K562 (cell line): Measurements from ENCODE around the gene INSL3. TPM values are rescaled to one million over a fixed set of nuclear protein-coding genes. Genes with fewer than 3 reads are reported as not detected.

Experiments
- ATAC-seq: fragments of 200-7000 bp; cut with Tn5 transposase; 3 replicates; pipeline ENCODE4 v1.9.1; 2020; ENCODE audit warnings: moderate library complexity
- BruUV-seq: library from RNA; stranded (reverse); fragments of 400-500 nt; replicated peaks from 2 replicates; lab custom pipeline; 2021; lab: Mats Ljungman, UMichigan
- CTCF ChIA-PET: fragments of 300-600 bp; formaldehyde crosslinking; extraction: SDS; loops from one replicate; lab custom pipeline; 2021; ENCODE audit warnings: low intra/inter-chr PET ratio; lab: Yijun Ruan, JAX
- POLR2A ChIA-PET: fragments of 300-600, 350-650 bp; sonication (Branson Sonifier 250); formaldehyde crosslinking; extraction: SDS; loops from one replicate; lab custom pipeline; 2021; ENCODE audit warnings: antibody characterized with exemption, inconsistent platforms; lab: Yijun Ruan, JAX
- DNase-seq, 4 experiments: peaks; one replicate each; pipeline versions ENCODE4 v3.0.0 to v3.0.0-alpha.2; 2011 to 2018; ENCODE audit warnings: low spot score in 3 of 4, mixed read lengths in 3 of 4; ENCODE audit errors: extremely low read depth in 1 of 4
- FAIRE-seq: peaks from 2 replicates; lab custom pipeline; 2011; peaks lifted over from hg19 to GRCh38; lab: Jason Lieb, UNC
- H2AFZ ChIP-seq: 2 replicates; pipeline ENCODE4 v1.6.0; 2011; ENCODE audit warnings: low read depth, low read length, control low read depth, inconsistent platforms
- H3K27ac ChIP-seq: fragments of 200-600 bp; 3 replicates; pipeline ENCODE4 v1.8.0; 2011; ENCODE audit warnings: low read depth, mild to moderate bottlenecking, control low read depth, inconsistent platforms, low read length, moderate library complexity, mixed read lengths; ENCODE audit errors: extremely low read depth
- H3K27me3 ChIP-seq, 2 experiments: fragments of 300-600 bp in 1 of 2; 2 replicates in 1 of 2; 3 replicates in 1 of 2; pipeline versions ENCODE4 v1.6.0 to v1.8.0; 2011; ENCODE audit warnings: inconsistent platforms in 2 of 2, low read length in 2 of 2, mild to moderate bottlenecking in 1 of 2, mixed read lengths in 1 of 2, moderate library complexity in 1 of 2; ENCODE audit not compliant: control insufficient read depth in 2 of 2, insufficient read depth in 2 of 2
- H3K36me3 ChIP-seq: fragments of 300-600 bp; 3 replicates; pipeline ENCODE4 v1.8.0; 2011; ENCODE audit warnings: mild to moderate bottlenecking, low read length, inconsistent platforms; ENCODE audit not compliant: control insufficient read depth, insufficient read depth
- H3K4me1 ChIP-seq, 2 experiments: fragments of 200-600 bp in 1 of 2; replicated peaks in 1 of 2; 2 replicates in 1 of 2; 3 replicates in 1 of 2; pipeline versions ENCODE4 v1.5.1 to v1.8.0; 2011; ENCODE audit warnings: inconsistent platforms in 2 of 2, low read length in 2 of 2, mild to moderate bottlenecking in 1 of 2, mixed read lengths in 1 of 2, moderate library complexity in 1 of 2; ENCODE audit not compliant: control insufficient read depth in 2 of 2, insufficient read depth in 2 of 2
- H3K4me2 ChIP-seq: 2 replicates; pipeline ENCODE4 v1.6.1; 2011; ENCODE audit warnings: low read length, control low read depth, inconsistent platforms, mixed read lengths; ENCODE audit not compliant: insufficient read depth
- H3K4me3 ChIP-seq: fragments of 200-600 bp; sonication (generic), shearing (Covaris generic); 2 replicates; pipeline ENCODE4 v1.5.1; 2016; ENCODE audit warnings: control low read depth, inconsistent platforms
- H3K79me2 ChIP-seq: fragments of 200-600 bp; 3 replicates; pipeline ENCODE4 v1.8.0; 2011; ENCODE audit warnings: low read length, inconsistent platforms; ENCODE audit not compliant: control insufficient read depth, insufficient read depth
- H3K9ac ChIP-seq, 2 experiments: 2 replicates each; pipeline versions ENCODE4 v1.6.0 to v1.6.1; 2011; ENCODE audit warnings: low read depth in 2 of 2, low read length in 2 of 2, control low read depth in 1 of 2, inconsistent platforms in 1 of 2, mild to moderate bottlenecking in 1 of 2, mixed read lengths in 1 of 2; ENCODE audit not compliant: insufficient read depth in 1 of 2
- H3K9me1 ChIP-seq: one replicate; pipeline ENCODE4 v1.6.0; 2011; ENCODE audit warnings: inconsistent platforms, mild to moderate bottlenecking, low read length, moderate library complexity; ENCODE audit not compliant: control insufficient read depth, insufficient read depth
- H3K9me3 ChIP-seq: replicated peaks from 2 replicates; pipeline ENCODE4 v1.5.1; 2011; ENCODE audit warnings: low read depth, low read length, inconsistent platforms; ENCODE audit not compliant: control insufficient read depth, insufficient read depth
- H4K20me1 ChIP-seq: replicated peaks from 2 replicates; pipeline ENCODE4 v1.6.1; 2011; ENCODE audit warnings: low read length, inconsistent platforms, mixed read lengths; ENCODE audit not compliant: control insufficient read depth, insufficient read depth
- ELF4 ChIP-seq: fragments of 450-650 bp; formaldehyde crosslinking; IDR thresholded peaks from 2 replicates; pipeline ENCODE4 v1.4.0; 2022; ENCODE audit warnings: missing genetic modification characterization
- NR3C1 ChIP-seq: sonication (generic); formaldehyde crosslinking; IDR thresholded peaks from 2 replicates; pipeline ENCODE4 v1.8.1; 2022; ENCODE audit warnings: missing genetic modification reagents
- RERE ChIP-seq: sonication (generic); formaldehyde crosslinking; IDR thresholded peaks from 2 replicates; pipeline ENCODE4 v1.8.0; 2023; ENCODE audit warnings: missing genetic modification reagents, mild to moderate bottlenecking, borderline replicate concordance
- ZNF12 ChIP-seq: sonication (generic); formaldehyde crosslinking; IDR thresholded peaks from 2 replicates; pipeline ENCODE4 v1.4.0; 2020; ENCODE audit warnings: mild to moderate bottlenecking, missing genetic modification reagents
- WGBS: fragments of 100-300 bp; shearing (Covaris generic); methylation state at CpG from one replicate; pipeline ENCODE4 v1.1.6; 2016; ENCODE audit warnings: low coverage, mixed read lengths; ENCODE audit not compliant: insufficient coverage; ENCODE audit errors: missing lambda C conversion rate; 5-methylcytosine and 5-hydroxymethylcytosine counted together
- in situ Hi-C: fragments of 300-500 bp; cut with MboI; formaldehyde crosslinking; loops from 4 replicates; pipeline ENCODE4 v1.15.0; 2018; ENCODE audit warnings: inconsistent platforms, mixed read lengths
- intact Hi-C: fragments of 100-400 bp; cut with micrococcal nuclease; formaldehyde crosslinking; loops from 2 replicates; pipeline ENCODE4 v1.14.2; 2022
- polyA plus RNA-seq, 8 experiments: library from polyadenylated mRNA; depleted of rRNA in 4 of 8; stranded (reverse) in 5 of 8; unstranded in 3 of 8; fragments of >200 nt; fragmentation: Nextera tagmentation in 2 of 8; fragmentation: Illumina TruSeq in 1 of 8; extraction: Ambion mirVana in 2 of 8; extraction: Trizol in 1 of 8; gene quantifications; 2 replicates each; pipeline versions ENCODE4 v1.2.1 to v1.2.3, GENCODE V29; 2011 to 2014; ENCODE audit warnings: inconsistent platforms in 1 of 8, missing spikeins in 1 of 8
- total RNA-seq, 7 experiments: library from RNA; depleted of rRNA in 6 of 7; stranded (reverse); fragments of >200 nt in 6 of 7; fragmentation: Illumina TruSeq in 2 of 7; extraction: Trizol in 2 of 7; gene quantifications; 2 replicates each; pipeline versions ENCODE4 v1.2.1 to v1.2.3, GENCODE V29; 2011 to 2021; ENCODE audit warnings: low replicate concordance in 1 of 7
- TF ChIP-seq, protein P1 (sequence below): fragments of 250-450 bp; sonication (Bioruptor Pico); IDR thresholded peaks from 2 replicates; pipeline ENCODE4 v1.5.1; 2021; ENCODE audit warnings: mild to moderate bottlenecking
- TF ChIP-seq, protein P2 (sequence below), 3 experiments: fragments of 200-800 bp in 1 of 3; fragments of 250-450 bp in 1 of 3; fragments of 450-650 bp in 1 of 3; sonication (Bioruptor Pico) in 1 of 3; sonication (Bioruptor generic) in 1 of 3; formaldehyde crosslinking in 1 of 3; IDR thresholded peaks; 2 replicates each; pipeline versions ENCODE4 v1.6.1 to v1.8.0; 2016 to 2022; ENCODE audit warnings: mild to moderate bottlenecking in 2 of 3, missing genetic modification characterization in 2 of 3, missing compliant biosample characterization in 1 of 3, moderate library complexity in 1 of 3
- TF ChIP-seq, protein P3 (sequence below), 3 experiments: fragments of 200-800 bp in 1 of 3; sonication (Bioruptor generic) in 1 of 3; sonication (generic) in 1 of 3; formaldehyde crosslinking in 1 of 3; IDR thresholded peaks; 2 replicates each; pipeline versions ENCODE4 v1.6.1 to v1.8.0; 2016 to 2022; ENCODE audit warnings: mild to moderate bottlenecking in 2 of 3, missing compliant biosample characterization in 2 of 3, missing genetic modification characterization in 2 of 3, missing genetic modification reagents in 1 of 3

Gene INSL3
- total and polyA plus RNA-seq, 9 of the 15 experiments (the other 6 are each of a cell fraction or from before 2014, with no cell fraction given), result not detected

DNA sequence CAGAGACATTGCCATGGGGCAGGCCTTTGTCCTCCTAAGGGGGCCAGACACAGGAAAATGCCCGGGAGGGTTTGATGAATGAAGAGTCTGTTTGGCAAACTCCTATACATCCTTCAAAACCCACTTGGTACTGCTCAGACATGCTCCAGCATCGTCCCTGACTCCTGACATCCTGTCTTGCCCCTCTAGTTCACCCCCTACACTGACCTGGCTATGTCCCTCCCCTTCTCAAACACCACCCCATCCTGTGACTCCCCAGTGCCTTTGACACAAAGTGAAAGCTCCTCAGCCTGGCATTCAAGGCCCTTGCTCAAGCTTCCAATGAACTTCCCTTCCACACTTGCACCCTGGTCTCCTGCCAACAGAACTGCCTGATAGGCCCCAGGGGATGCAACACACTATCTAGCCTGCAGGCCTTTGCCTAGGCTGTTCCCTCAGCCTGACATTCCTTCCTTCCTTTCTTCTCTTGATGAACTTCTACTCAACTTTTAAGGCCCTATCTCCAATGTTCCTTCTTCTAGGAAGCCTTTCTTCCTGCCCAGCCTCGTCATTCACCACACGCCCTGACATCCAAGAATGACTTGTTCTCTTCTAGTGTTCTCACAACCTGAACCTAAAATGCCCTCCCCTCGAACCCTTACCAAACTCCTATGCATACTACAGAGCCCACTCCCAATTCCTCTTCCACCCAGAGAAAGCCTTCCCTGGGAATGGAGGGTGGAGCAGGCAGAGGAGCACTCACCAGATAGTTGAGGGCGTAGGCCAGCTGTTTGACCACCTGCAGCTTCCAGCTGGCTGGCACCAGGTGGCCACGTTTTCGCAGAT lies 14.1 kb upstream of the INSL3 start:
- Histone ChIP-seq H3K27ac (no peak overlapping the region), H3K79me2 (no peaks in the 10 kb centered on the region), H3K27me3 (peaks cover 8 to 25% of the 10 kb centered on the region in 2 experiments; a peak in 3 of 5 replicates), H3K9me1 (no peaks in the 10 kb centered on the region), H3K9ac (no peak overlapping the region), H2AFZ (no peak overlapping the region), H4K20me1 (peaks cover 5% of the 10 kb centered on the region; the same call in 1 of the 2 replicates), H3K4me2 (no peak overlapping the region), H3K9me3 (no peaks in the 10 kb centered on the region), H3K4me3 (no peak overlapping the region), H3K4me1 (peaks cover 2 to 31% of the 10 kb centered on the region in 2 experiments; a peak in 3 of 5 replicates), H3K36me3 (no peaks in the 10 kb centered on the region)
- intact Hi-C loops, result no loop called here
- WGBS, result 18% methylated on average over 8 of the region's 8 CpGs
- ATAC-seq, result no peak
- ChIA-PET POLR2A (no interaction called here), CTCF (interaction anchor here (0.7 kb wide), 1 partner anchor 19 kb away, joined by 3 read pairs; no protein-coding TSS in a partner anchor)
- in situ Hi-C loops, result no loop called here
- no peak for DNase-seq
- BruUV-seq, result no TSS peak
- FAIRE-seq, result no peak
- TF ChIP-seq, protein P1, sequence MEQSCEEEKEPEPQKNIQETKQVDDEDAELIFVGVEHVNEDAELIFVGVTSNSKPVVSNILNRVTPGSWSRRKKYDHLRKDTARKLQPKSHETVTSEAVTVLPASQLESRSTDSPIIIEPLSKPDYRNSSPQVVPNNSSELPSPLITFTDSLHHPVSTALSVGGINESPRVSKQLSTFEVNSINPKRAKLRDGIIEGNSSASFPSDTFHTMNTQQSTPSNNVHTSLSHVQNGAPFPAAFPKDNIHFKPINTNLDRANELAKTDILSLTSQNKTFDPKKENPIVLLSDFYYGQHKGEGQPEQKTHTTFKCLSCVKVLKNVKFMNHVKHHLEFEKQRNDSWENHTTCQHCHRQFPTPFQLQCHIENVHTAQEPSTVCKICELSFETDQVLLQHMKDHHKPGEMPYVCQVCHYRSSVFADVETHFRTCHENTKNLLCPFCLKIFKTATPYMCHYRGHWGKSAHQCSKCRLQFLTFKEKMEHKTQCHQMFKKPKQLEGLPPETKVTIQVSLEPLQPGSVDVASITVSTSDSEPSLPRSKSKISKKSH (CRISPR knock-in tag), result no peak
- TF ChIP-seq NR3C1 (CRISPR knock-in tag) (no peak), ELF4 (CRISPR knock-in tag) (no peak), ZNF12 (no peak), RERE (CRISPR knock-in tag) (no peak)
- TF ChIP-seq, protein P2, sequence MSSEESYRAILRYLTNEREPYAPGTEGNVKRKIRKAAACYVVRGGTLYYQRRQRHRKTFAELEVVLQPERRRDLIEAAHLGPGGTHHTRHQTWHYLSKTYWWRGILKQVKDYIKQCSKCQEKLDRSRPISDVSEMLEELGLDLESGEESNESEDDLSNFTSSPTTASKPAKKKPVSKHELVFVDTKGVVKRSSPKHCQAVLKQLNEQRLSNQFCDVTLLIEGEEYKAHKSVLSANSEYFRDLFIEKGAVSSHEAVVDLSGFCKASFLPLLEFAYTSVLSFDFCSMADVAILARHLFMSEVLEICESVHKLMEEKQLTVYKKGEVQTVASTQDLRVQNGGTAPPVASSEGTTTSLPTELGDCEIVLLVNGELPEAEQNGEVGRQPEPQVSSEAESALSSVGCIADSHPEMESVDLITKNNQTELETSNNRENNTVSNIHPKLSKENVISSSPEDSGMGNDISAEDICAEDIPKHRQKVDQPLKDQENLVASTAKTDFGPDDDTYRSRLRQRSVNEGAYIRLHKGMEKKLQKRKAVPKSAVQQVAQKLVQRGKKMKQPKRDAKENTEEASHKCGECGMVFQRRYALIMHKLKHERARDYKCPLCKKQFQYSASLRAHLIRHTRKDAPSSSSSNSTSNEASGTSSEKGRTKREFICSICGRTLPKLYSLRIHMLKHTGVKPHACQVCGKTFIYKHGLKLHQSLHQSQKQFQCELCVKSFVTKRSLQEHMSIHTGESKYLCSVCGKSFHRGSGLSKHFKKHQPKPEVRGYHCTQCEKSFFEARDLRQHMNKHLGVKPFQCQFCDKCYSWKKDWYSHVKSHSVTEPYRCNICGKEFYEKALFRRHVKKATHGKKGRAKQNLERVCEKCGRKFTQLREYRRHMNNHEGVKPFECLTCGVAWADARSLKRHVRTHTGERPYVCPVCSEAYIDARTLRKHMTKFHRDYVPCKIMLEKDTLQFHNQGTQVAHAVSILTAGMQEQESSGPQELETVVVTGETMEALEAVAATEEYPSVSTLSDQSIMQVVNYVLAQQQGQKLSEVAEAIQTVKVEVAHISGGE (CRISPR knock-in tag; IDR thresholded peaks at IDR 0.05), result no peak
- TF ChIP-seq, protein P3, sequence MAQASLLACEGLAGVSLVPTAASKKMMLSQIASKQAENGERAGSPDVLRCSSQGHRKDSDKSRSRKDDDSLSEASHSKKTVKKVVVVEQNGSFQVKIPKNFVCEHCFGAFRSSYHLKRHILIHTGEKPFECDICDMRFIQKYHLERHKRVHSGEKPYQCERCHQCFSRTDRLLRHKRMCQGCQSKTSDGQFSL (CRISPR knock-in tag; IDR thresholded peaks at IDR 0.05), result no peak
- TF ChIP-seq, protein P3 (tag; IDR thresholded peaks at IDR 0.05), result no peak
